AG20443 (cell line): ENCODE measurements around the gene LRRK1.

Source experiments
- DNase-seq: peaks from one replicate; pipeline ENCODE4 v3.0.0; 2012; ENCODE audit warnings: low spot score, mixed read lengths

Gene LRRK1

DNA sequence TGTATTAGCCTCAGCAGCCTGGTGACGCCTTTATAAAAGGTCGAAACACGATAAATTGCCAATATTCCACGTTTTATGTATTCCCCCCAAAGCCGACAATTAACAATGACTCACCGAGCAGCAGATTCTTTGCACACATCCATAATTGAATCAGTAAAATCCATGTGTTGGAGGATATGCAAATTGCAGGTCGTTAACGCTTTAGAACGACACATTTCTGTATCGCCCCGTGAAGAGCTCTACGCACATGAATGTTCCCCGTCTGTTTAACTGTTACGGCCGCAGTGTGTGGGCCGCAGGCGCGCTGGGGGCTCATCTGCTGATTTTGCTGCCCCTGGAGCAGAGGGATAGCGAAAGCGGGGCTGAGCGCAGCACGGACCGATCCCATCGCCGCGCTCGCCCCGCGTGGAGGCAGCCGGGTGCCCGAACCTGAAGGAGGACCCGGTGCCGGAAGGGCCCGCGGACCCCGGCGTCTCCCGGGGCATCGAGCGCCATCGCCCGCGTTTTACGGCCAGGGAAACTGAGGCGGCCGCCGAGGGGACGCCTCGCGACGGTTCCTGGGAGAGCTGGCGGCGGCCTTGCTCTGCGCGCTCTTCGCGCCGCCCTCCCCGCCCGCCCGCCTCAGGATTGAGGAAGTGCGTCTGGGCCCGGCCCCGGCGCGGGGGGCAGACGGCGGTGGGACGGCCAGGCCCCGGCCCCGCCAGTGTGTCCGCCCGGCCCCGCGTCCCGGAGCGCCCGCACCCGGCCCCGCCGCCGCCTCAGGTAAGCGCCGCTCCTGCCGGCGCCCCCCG is at the start of gene LRRK1:
Gene LRRK1, plus strand, starts transcription at position 668 of the 791 bp plus-strand sequence. CDS start 5,276 bp downstream, outside the sequence.
- DNase-seq, result peak; percentile 82

- peak; percentile 84 for DNase-seq
These were observed 46.0 kb upstream of the LRRK1 start for GRCh38 chr15:100873029-100873677.

DNA sequence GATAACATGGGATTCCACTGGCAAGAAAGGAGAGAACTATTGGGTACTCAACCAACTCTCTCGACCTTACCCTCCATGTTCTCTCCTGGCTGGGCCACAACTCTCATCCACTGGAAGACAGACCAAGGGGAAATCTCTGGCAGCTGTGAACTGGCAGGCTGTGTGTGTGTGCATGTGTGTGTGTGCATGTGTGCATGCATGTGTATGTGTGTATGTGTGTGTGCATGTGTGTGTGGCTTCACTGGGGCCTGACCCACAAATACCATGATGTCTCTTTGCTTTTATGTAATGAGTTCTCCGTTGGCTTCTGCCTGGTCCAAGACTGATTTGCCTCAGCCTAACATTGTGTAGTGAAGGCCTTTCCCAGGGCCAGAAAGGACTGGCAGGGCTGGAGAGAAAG is 43.7 kb upstream of the LRRK1 start:
- DNase-seq, result no peak

DNA sequence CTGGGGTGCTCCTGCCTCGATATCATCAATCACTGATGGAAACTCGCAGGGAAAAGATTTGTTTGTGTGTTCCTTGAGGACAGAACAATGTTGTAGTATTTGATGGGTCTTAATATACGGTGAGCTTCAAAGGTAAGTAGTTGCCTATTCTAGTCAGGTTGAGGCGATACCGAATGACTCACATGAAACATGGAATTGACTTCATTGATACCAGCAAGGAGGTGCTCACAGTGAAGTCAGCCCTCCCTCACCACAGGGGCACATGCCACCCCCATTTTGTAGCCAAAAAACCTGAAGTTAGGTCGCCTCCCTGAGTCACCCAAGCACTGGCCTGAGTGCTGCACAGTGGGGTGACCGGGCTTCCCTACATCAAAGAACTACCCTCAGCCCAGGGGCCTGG is 43.2 kb upstream of the LRRK1 start:
- no peak for DNase-seq

DNA sequence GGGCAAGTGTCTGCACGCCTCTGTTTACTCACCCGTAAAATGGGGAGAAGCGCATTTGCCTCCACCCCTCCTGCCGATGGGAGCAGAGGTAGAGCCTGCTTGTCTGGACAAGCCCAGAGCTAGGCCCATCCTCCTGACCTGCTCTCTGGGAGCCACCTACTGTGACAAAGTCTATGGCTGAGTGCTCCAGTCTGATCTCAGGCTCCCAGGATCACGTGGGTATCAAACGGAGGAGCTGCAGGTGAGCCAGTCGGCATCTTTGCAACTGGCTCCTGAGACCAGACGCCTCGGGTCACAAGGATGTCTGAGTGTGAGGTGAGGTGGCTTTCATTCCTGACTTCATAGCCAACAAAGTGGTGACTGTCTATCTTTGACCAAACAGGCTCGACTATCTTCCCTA is 41.6 kb upstream of the LRRK1 start:
- no peak for DNase-seq

- no peak for DNase-seq
These were observed 41.0 kb upstream of the LRRK1 start for GRCh38 chr15:100878130-100878529.

- no peak for DNase-seq
These were observed 40.5 kb upstream of the LRRK1 start for GRCh38 chr15:100878648-100879047.

DNA sequence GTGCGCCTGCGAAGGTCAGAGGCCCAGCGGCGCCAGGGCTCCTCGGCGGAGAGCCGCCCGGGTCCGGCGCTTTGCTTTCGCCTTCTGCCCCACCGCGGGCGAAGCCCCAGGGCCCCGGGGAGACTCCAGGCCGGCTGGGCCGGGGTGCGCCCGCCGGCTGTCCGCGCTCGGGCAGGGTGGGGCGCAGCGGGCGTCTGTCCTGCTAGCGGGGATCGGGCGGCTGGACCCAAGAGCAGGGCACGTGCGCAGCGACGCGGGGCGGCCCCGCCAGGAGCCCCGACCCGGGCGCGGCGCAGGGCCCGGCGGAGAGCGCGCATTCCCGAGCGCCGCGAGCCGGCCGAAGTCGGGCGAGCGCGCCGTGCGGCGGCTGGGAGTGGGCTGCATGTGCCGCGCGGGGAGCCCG is 40.1 kb upstream of the LRRK1 start:
- DNase-seq, result peak; percentile 59

DNA sequence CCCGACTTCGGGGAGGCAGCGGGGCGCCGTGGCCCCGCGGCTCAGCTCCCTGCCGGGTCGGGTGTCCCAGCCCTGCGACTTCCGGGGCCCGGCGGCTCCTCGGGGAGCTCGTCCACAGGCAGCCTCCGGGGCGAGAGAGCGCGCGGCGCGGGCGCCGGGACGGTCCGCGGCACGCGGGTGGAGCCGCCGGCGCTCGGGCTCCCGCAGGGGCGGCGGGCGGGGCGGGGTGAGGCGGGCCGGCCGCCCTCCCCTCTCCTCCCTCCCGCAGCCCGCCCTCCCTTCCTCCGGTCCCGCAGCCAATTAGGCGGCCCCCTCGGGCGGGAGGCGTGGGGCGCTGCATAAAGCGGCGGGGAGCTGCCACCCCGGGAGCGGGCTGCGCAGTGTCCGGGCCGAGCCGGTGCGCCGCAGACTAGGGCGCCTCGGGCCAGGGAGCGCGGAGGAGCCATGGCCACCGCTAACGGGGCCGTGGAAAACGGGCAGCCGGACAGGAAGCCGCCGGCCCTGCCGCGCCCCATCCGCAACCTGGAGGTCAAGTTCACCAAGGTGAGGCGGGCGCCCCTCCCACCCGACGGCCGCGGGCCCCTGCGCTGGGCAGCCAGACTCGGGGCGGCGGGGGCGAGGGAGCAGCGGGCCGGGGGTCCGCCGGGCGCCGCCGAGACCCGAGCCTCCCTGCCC is 39.6 kb upstream of the LRRK1 start, which contains the start of gene ALDH1A3:
Gene ALDH1A3, plus strand, starts transcription at position 368 of the 675 bp plus-strand sequence. Its CDS starts 77 bp downstream, at position 445.
- peak; percentile 86 for DNase-seq

- DNase-seq, result peak; percentile 30
These were observed 38.8 kb upstream of the LRRK1 start for GRCh38 chr15:100880139-100880896.

GRCh38 chr15:100880897-100881242 is 38.3 kb upstream of the LRRK1 start:
- no peak for DNase-seq

GRCh38 chr15:100881573-100882336 is 37.4 kb upstream of the LRRK1 start:
- DNase-seq, result no peak

- no peak for DNase-seq
These were observed 34.0 kb upstream of the LRRK1 start for GRCh38 chr15:100885116-100885515.

DNA sequence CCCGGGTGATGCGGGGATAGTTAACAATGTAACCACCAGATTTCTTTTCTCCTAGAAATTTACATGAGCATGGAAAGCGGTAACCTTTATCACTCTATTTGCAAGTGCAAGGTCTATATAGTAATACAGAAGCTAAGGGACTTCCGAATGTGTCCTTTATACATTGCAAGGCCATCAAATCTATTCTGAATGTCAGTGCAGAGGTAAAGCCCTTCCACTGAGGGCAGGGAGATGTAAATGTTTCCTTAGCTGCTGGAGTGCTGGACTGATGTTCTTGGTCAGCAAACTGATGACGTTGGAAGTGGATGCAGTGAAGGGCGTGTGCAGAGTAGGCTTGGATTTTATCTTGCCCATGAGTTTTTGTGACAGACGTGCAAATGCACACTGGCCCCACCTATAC is 33.3 kb upstream of the LRRK1 start:
- DNase-seq, result no peak

DNA sequence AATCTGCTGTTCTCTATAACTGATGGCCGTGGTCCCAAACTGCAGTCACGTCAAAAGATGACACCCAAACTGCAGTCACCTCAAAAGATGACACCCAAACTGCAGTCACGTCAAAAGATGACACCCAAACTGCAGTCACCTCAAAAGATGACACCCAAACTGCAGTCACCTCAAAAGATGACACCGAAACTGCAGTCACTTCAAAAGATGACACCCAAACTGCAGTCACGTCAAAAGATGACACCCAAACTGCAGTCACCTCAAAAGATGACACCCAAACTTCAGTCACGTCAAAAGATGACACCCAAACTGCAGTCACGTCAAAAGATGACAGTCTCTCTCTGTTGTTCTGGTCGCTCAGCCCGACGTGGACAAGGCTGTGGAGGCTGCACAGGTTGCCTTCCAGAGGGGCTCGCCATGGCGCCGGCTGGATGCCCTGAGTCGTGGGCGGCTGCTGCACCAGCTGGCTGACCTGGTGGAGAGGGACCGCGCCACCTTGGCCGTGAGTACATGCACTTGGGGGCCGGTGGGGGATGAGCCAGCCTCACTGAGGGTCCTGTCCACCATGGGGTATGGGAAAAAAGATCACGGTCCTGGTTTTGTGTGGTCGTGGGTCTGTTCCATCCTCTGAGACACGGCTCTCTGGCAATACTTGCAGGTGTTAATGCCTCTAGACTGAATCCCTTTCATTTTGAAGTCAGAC is 31.8 kb upstream of the LRRK1 start:
- no peak for DNase-seq

- DNase-seq, result peak; percentile 91
These were observed 29.6 kb upstream of the LRRK1 start for GRCh38 chr15:100889385-100890050.

GRCh38 chr15:100890051-100890720 is 29.0 kb upstream of the LRRK1 start:
- no peak for DNase-seq

- DNase-seq, result no peak
These were observed 28.3 kb upstream of the LRRK1 start for GRCh38 chr15:100890850-100891249.

DNA sequence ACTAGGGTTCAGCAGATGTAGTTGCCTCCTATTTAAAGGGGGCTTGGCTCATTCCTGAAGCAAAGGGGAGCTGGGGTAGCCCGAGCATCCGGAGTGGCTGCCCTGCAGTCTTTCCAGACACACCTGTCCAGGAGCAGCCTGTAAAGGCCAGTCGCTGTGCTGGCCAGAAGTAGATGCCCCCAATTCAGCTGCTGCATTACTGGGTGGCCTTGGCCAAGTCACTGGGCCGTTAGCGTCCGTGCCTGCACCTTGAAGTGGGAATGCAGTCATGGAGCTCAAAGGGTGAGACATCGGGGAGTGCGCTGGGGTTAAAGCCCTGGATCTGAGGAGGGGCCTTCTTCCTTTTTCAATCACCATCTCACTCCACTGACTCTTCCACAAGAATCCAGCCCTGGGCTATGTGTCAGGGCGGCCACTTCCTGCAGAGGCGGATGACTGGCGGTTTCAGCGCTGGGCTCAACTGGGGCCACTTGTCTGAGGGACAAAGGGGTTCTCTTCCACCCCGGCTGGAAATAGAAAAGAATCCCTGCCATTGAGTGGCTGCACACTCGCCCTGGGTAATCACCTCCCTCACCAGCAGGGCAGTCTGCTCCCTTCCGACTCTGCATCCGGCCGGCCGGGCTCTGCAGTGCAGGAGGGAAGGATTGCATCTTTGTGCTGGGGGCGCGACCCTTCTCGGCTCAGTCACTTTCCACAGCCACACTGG is 27.7 kb upstream of the LRRK1 start:
- DNase-seq, result no peak
